Keratinocyte (primary cell): ENCODE measurements around the gene PPAT. TPM values are rescaled to one million over a fixed set of nuclear protein-coding genes. Genes with fewer than 3 reads are reported as not detected.
"Not testable (repeated sequence)": the region's sequence is repeated elsewhere in the genome, so short reads cannot be mapped to it uniquely, and the experiment has no call there.

Experiments used
- DNase-seq: peaks from one replicate; pipeline ENCODE4 v3.0.0-alpha.2; 2011; ENCODE audit warnings: low read depth, missing footprints, low spot score
- FAIRE-seq: peaks from 2 replicates; lab custom pipeline; 2011; peaks lifted over from hg19 to GRCh38; lab: Jason Lieb, UNC
- H2AFZ ChIP-seq: 2 replicates; pipeline ENCODE4 v1.6.0; 2012; ENCODE audit warnings: low read length, control low read depth, inconsistent platforms; ENCODE audit not compliant: control insufficient read depth
- H3K27ac ChIP-seq: 2 replicates; pipeline ENCODE4 v1.5.1; 2011; ENCODE audit warnings: low read length; ENCODE audit not compliant: control insufficient read depth, insufficient read depth
- H3K27me3 ChIP-seq: 3 replicates; pipeline ENCODE4 v1.6.0; 2011; ENCODE audit warnings: low read length; ENCODE audit not compliant: control insufficient read depth, insufficient read depth; ENCODE audit errors: extremely low read depth
- H3K36me3 ChIP-seq, 2 experiments: 2 replicates in 1 of 2; 3 replicates in 1 of 2; pipeline ENCODE4 v1.5.1; 2011; ENCODE audit warnings: low read length in 2 of 2, mild to moderate bottlenecking in 1 of 2; ENCODE audit not compliant: control insufficient read depth in 2 of 2, insufficient read depth in 2 of 2; ENCODE audit errors: extremely low read depth in 1 of 2
- H3K4me1 ChIP-seq: 3 replicates; pipeline ENCODE4 v1.5.1; 2011; ENCODE audit warnings: low read length; ENCODE audit not compliant: control insufficient read depth, insufficient read depth; ENCODE audit errors: extremely low read depth
- H3K4me2 ChIP-seq: 3 replicates; pipeline ENCODE4 v1.6.0; 2011; ENCODE audit warnings: low read depth, low read length; ENCODE audit not compliant: control insufficient read depth, insufficient read depth; ENCODE audit errors: extremely low read depth
- H3K4me3 ChIP-seq, 3 experiments: fragments of 200-600 bp in 1 of 3; sonication (generic) in 1 of 3; 2 replicates in 2 of 3; 3 replicates in 1 of 3; pipeline ENCODE4 v1.5.1; 2011 to 2016; ENCODE audit warnings: low read length in 3 of 3, mild to moderate bottlenecking in 3 of 3, control low read depth in 2 of 3, inconsistent platforms in 1 of 3, low read depth in 1 of 3, mixed read lengths in 1 of 3, mixed run types in 1 of 3, moderate library complexity in 1 of 3; ENCODE audit not compliant: control insufficient read depth in 2 of 3, insufficient read depth in 2 of 3; ENCODE audit errors: extremely low read depth in 1 of 3
- H3K79me2 ChIP-seq: 2 replicates; pipeline ENCODE4 v1.6.0; 2012; ENCODE audit warnings: low read length; ENCODE audit not compliant: control insufficient read depth, insufficient read depth
- H3K9ac ChIP-seq: 3 replicates; pipeline ENCODE4 v1.6.0; 2011; ENCODE audit warnings: low read length; ENCODE audit not compliant: control insufficient read depth, insufficient read depth; ENCODE audit errors: extremely low read depth
- H3K9me1 ChIP-seq: 3 replicates; pipeline ENCODE4 v1.6.0; 2011; ENCODE audit warnings: low read length; ENCODE audit not compliant: control insufficient read depth, insufficient read depth; ENCODE audit errors: extremely low read depth
- H3K9me3 ChIP-seq: 2 replicates; pipeline ENCODE4 v1.5.1; 2012; ENCODE audit warnings: low read depth, low read length; ENCODE audit not compliant: control insufficient read depth
- H4K20me1 ChIP-seq: 3 replicates; pipeline ENCODE4 v1.6.0; 2011; ENCODE audit warnings: low read length; ENCODE audit not compliant: control insufficient read depth, insufficient read depth; ENCODE audit errors: extremely low read depth
- EZH2 ChIP-seq: IDR thresholded peaks from one replicate; pipeline ENCODE4 v1.6.1; 2012; ENCODE audit warnings: inconsistent platforms, mild to moderate bottlenecking, low read length, moderate library complexity
- dilution Hi-C: fragments of 300-500 bp; cut with MboI; formaldehyde crosslinking; loops from one replicate; pipeline ENCODE4 v1.7.0; 2020; ENCODE audit warnings: low sequenced_read_pairs; ENCODE audit not compliant: extremely low pct_ligation_motif_present
- polyA plus RNA-seq, 5 experiments: library from polyadenylated mRNA; depleted of rRNA in 3 of 5; stranded (reverse) in 3 of 5; stranded (forward) in 1 of 5; unstranded in 1 of 5; fragments of >200 nt; gene quantifications; 1 replicate in 1 of 5; 2 replicates in 3 of 5; 3 replicates in 1 of 5; pipeline versions ENCODE4 v1.2.1 to v1.2.3, GENCODE V29; 2011 to 2012; ENCODE audit warnings: missing spikeins in 2 of 5, low read depth in 1 of 5, low replicate concordance in 1 of 5
- TF ChIP-seq, protein P1 (sequence below), 3 experiments: IDR thresholded peaks in 1 of 3; conservative IDR thresholded peaks in 1 of 3; optimal IDR thresholded peaks in 1 of 3; 2 replicates in 2 of 3; 3 replicates in 1 of 3; pipeline versions ENCODE3 to v1.5.1; 2011; ENCODE audit warnings: low read length in 3 of 3, mild to moderate bottlenecking in 3 of 3, moderate library complexity in 2 of 3, control low read depth in 1 of 3, inconsistent platforms in 1 of 3; ENCODE audit not compliant: insufficient read depth in 2 of 3; ENCODE audit errors: extremely low read depth in 1 of 3

PPAT gene
- polyA plus RNA-seq, 1 donor (not counting 4 experiments of a cell fraction or from before 2014, with no cell fraction given) = 24.9 TPM

DNA sequence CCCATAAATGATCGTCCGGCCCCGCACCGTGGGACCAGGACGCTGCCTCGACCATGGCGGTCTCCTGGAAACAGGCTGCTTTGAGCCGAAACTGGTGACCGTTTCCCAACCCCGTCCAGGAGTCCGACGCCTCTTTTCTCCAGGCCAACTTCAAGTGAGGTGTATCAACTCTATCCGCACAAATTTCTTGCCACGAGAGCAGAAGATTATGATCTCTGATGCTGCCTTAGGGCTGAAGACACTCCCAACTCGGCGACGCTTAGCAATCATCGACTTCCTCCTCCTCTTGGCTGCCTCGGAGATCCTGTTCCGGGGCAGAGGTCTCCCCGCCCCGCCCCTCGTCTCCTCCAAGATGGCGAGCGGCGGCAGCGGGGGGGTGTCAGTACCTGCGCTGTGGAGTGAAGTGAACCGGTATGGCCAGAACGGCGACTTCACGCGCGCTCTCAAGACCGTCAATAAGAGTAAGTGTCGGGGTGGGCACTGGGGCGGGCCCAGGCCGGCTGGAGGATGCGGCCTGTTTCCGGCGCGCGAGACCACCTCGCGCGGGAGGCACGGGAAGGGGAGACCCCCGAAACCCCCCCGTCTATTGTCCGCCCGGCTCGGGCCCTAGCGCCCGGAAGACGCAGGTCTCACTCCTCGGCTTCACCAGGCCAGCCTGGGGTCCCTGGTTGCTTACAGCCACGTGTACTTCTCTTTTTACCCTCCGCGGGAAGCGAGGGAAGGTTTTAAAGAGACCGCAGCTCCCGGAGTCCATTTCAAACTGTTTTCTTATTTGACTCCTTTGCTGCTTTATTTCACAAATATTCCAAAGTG lies 32.1 kb upstream of the PPAT start, which contains the start of gene SRP72:
Gene SRP72 (plus strand): TSS at position 334 of the 813 bp plus-strand sequence. CDS start 19 bp downstream, at position 353.
- H3K27me3 ChIP-seq = no peaks in the 10 kb centered on the region

DNA sequence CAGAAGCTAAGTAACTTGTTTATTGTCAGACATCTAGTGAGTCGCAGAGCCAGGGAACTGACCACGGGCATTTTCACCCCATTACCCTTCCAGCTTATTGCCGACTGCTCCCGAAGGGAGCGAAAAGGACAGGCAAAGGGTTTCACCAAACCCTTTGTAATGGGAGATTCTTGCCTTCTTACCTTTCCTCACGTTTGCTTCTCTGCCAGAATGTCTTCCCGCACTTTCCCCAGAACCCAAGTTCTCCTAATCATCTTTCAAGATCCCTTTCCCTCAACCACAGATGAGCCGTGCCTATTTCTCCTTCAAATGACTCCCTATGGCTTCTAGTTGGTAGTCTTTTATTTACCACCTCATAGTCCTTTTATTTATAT lies 31.5 kb upstream of the PPAT start:
- Histone ChIP-seq H3K4me2 (peak overlapping the region; percentile 87), H3K36me3 (peaks cover 2 to 4% of the 10 kb centered on the region in 2 experiments), H3K9me3 (no peaks in the 10 kb centered on the region), H3K79me2 (peaks cover 71% of the 10 kb centered on the region), H2AFZ (peak overlapping the region; percentile 59), H4K20me1 (peaks cover 4% of the 10 kb centered on the region), H3K27me3 (no peaks in the 10 kb centered on the region), H3K4me3 (peak overlapping the region; percentile 79 to 99 (median 90)), H3K9ac (peak overlapping the region; percentile 99), H3K4me1 (peaks cover 15% of the 10 kb centered on the region), H3K9me1 (no peaks in the 10 kb centered on the region), H3K27ac (peak overlapping the region; percentile 99)
- TF ChIP-seq, protein P1, sequence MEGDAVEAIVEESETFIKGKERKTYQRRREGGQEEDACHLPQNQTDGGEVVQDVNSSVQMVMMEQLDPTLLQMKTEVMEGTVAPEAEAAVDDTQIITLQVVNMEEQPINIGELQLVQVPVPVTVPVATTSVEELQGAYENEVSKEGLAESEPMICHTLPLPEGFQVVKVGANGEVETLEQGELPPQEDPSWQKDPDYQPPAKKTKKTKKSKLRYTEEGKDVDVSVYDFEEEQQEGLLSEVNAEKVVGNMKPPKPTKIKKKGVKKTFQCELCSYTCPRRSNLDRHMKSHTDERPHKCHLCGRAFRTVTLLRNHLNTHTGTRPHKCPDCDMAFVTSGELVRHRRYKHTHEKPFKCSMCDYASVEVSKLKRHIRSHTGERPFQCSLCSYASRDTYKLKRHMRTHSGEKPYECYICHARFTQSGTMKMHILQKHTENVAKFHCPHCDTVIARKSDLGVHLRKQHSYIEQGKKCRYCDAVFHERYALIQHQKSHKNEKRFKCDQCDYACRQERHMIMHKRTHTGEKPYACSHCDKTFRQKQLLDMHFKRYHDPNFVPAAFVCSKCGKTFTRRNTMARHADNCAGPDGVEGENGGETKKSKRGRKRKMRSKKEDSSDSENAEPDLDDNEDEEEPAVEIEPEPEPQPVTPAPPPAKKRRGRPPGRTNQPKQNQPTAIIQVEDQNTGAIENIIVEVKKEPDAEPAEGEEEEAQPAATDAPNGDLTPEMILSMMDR (optimal IDR thresholded peaks at IDR 0.05 in 1 of 3, IDR thresholded peaks at IDR 0.05 in 1 of 3, conservative IDR thresholded peaks at IDR 0.05 in 1 of 3; ENCODE audit: extremely low read depth in 1 of 3, insufficient read depth in 2 of 3, low read length in 3 of 3) = no peak
- TF ChIP-seq EZH2 = no peak
- DNase-seq (no peak), FAIRE-seq (no peak)
- dilution Hi-C loops = no loop called here

More for the DNA sequence above, 32.1 kb upstream of the PPAT start, which contains the start of gene SRP72:
- Histone ChIP-seq H4K20me1 (peaks cover 4% of the 10 kb centered on the region), H3K27ac (peak within 1 kb of the TSS; percentile 99), H3K4me1 (peaks cover 15% of the 10 kb centered on the region), H2AFZ (peak within 1 kb of the TSS; percentile 59), H3K79me2 (peaks cover 71% of the 10 kb centered on the region), H3K36me3 (peaks cover 0 to 2% of the 10 kb centered on the region in 2 experiments), H3K4me2 (peak within 1 kb of the TSS; percentile 91), H3K4me3 (peak within 1 kb of the TSS; percentile 79 to 99 (median 90)), H3K9me3 (no peaks in the 10 kb centered on the region), H3K9ac (peak within 1 kb of the TSS; percentile 99), H3K9me1 (no peaks in the 10 kb centered on the region)
- peak; percentile 54 for DNase-seq
- dilution Hi-C loops = no loop called here
- TF ChIP-seq, protein P1 (optimal IDR thresholded peaks at IDR 0.05 in 1 of 3, IDR thresholded peaks at IDR 0.05 in 1 of 3, conservative IDR thresholded peaks at IDR 0.05 in 1 of 3; ENCODE audit: extremely low read depth in 1 of 3, insufficient read depth in 2 of 3, low read length in 3 of 3) = no peak
- TF ChIP-seq EZH2 = no peak
- FAIRE-seq = peak; percentile 58

DNA sequence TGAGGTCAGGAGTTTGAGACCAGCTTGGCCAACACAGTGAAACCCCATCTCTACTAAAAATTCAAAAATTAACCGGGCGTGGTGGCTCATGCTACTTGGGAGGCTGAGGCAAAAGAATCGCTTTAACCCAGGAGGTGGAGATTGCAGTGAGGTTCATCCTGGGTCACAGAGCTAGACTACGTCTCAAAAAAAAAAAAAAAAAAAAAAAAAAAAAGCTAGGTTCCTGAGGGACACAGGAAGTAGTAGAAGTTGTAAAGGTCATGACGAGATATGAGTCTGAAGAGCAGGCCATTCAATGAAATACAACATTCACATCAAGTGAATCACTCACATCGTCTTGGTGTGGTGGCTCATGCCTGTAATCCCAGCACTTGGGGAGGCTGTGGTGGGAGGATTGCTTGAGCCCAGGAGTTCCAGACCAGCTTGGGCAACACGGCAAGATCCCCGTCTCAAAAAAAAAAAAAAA lies 30.9 kb upstream of the PPAT start:
- H3K9me3 ChIP-seq, H4K20me1 ChIP-seq, H3K27me3 ChIP-seq, H2AFZ ChIP-seq, H3K36me3 ChIP-seq, H3K9me1 ChIP-seq, dilution Hi-C loops: not testable (repeated sequence)
- H3K4me2 ChIP-seq = peak overlapping the region; percentile 87
- H3K79me2 ChIP-seq = peaks cover 68% of the 10 kb centered on the region
- peak overlapping the region; percentile 99 for H3K9ac ChIP-seq
- DNase-seq (peak; percentile 55), FAIRE-seq (peak; percentile 72)
- H3K4me3 ChIP-seq = peak overlapping the region; percentile 79 to 99 (median 90)
- H3K4me1 ChIP-seq = peaks cover 15% of the 10 kb centered on the region
- peak overlapping the region; percentile 99 for H3K27ac ChIP-seq
